Glutamatergic neuron (in vitro differentiated cells): Measurements from ENCODE around the gene TRDN. TPM values are rescaled to one million over a fixed set of nuclear protein-coding genes. Genes with fewer than 3 reads are reported as not detected.

Experiments
- DNase-seq: peaks from one replicate; pipeline ENCODE4 v3.0.0; 2022
- H3K27ac Mint-ChIP-seq: one replicate; pipeline ENCODE4 v1.8.0; 2020; ENCODE audit warnings: mild to moderate bottlenecking, mixed read lengths, inconsistent platforms; ENCODE audit not compliant: unreplicated experiment
- H3K27me3 Mint-ChIP-seq: one replicate; pipeline ENCODE4 v1.8.0; 2020; ENCODE audit warnings: mild to moderate bottlenecking, moderate library complexity, mixed read lengths, inconsistent platforms; ENCODE audit not compliant: unreplicated experiment
- H3K36me3 Mint-ChIP-seq: one replicate; pipeline ENCODE4 v1.8.0; 2020; ENCODE audit warnings: mild to moderate bottlenecking, mixed read lengths, inconsistent platforms; ENCODE audit not compliant: unreplicated experiment
- H3K4me1 Mint-ChIP-seq: one replicate; pipeline ENCODE4 v1.8.0; 2020; ENCODE audit warnings: mild to moderate bottlenecking, low read depth, mixed read lengths, inconsistent platforms; ENCODE audit not compliant: unreplicated experiment
- H3K4me3 Mint-ChIP-seq: one replicate; pipeline ENCODE4 v1.8.0; 2020; ENCODE audit warnings: mild to moderate bottlenecking, mixed read lengths, inconsistent platforms; ENCODE audit not compliant: unreplicated experiment
- H3K9me3 Mint-ChIP-seq: one replicate; pipeline ENCODE4 v1.8.0; 2020; ENCODE audit warnings: mild to moderate bottlenecking, moderate library complexity, mixed read lengths, inconsistent platforms; ENCODE audit not compliant: unreplicated experiment
- total RNA-seq: library from RNA; stranded (reverse); fragmentation: NEBNext Ultra II Directional; extraction: Animal tissue kit (Norgen Biotek cat#: 25700); gene quantifications from one replicate; pipeline ENCODE4 v1.2.1, GENCODE V29; 2021; ENCODE audit not compliant: unreplicated experiment
- TF ChIP-seq, protein P1 (sequence below): fragments of 200-600 bp; sonication (generic); IDR thresholded peaks from one replicate; pipeline ENCODE4 v1.5.0; 2021; ENCODE audit not compliant: partially characterized antibody, unreplicated experiment

TRDN gene
- total RNA-seq, 1 donor from 2014 or later = not detected

DNA sequence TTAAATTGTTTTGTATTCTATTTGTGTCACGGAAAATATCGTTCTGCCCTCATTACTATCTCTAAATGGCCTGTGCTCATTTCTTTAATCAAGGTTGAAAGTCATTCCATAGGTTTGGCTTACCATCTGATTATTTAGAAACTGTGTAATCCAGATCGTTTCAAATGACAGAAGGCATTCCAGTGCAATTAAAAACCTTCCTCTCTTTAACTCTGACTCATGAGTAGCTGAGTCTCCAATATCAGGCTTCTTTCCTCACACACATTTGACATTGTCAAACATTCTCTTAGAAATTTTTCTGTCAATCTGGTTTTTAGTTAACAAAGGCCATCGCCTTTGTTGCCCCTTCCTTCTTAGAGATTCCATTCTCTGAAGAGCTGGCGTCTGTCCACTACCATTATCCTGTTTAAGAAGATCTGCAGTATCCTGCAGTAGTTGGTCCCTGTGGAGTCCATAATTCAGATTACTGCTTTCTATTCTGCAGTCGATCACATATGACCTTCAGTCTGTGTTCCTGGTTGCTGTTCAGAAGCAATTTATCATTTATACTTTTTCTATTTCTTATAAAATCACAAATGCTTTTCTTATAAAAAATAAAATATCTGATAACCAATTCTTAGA, 3.9 kb upstream of the TRDN start:
- Mint-ChIP-seq H3K27me3 (no peaks in the 10 kb centered on the region), H3K36me3 (no peaks in the 10 kb centered on the region), H3K4me1 (no peaks in the 10 kb centered on the region), H3K27ac (no peak overlapping the region), H3K4me3 (no peak overlapping the region), H3K9me3 (no peaks in the 10 kb centered on the region)
- DNase-seq = no peak
- TF ChIP-seq, protein P1, sequence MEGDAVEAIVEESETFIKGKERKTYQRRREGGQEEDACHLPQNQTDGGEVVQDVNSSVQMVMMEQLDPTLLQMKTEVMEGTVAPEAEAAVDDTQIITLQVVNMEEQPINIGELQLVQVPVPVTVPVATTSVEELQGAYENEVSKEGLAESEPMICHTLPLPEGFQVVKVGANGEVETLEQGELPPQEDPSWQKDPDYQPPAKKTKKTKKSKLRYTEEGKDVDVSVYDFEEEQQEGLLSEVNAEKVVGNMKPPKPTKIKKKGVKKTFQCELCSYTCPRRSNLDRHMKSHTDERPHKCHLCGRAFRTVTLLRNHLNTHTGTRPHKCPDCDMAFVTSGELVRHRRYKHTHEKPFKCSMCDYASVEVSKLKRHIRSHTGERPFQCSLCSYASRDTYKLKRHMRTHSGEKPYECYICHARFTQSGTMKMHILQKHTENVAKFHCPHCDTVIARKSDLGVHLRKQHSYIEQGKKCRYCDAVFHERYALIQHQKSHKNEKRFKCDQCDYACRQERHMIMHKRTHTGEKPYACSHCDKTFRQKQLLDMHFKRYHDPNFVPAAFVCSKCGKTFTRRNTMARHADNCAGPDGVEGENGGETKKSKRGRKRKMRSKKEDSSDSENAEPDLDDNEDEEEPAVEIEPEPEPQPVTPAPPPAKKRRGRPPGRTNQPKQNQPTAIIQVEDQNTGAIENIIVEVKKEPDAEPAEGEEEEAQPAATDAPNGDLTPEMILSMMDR = no peak

DNA sequence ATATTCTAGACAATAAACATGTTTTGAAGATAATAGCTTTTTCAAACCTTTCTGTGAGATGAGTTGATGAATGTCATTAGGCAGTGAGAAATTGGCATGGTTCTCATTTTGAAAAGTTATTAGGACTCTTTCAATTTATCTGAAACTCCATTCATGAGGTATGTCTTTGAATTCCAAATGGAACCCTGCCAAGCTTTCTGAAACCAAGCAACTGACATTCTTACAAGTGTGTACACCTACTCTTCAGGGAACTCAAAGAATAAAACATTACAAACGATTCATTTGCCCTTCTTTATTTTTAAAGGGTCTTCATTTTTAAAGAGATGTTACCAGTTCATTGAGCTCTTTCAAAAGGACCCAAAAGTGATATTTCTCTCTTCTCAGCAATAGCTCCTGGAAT, 2.1 kb upstream of the TRDN start:
- no peaks in the 10 kb centered on the region for H3K9me3 Mint-ChIP-seq
- H3K4me1 Mint-ChIP-seq = no peaks in the 10 kb centered on the region
- H3K36me3 Mint-ChIP-seq = no peaks in the 10 kb centered on the region
- no peaks in the 10 kb centered on the region for H3K27me3 Mint-ChIP-seq
- no peak for DNase-seq
- TF ChIP-seq, protein P1 = no peak
- no peak overlapping the region for H3K4me3 Mint-ChIP-seq
- no peak overlapping the region for H3K27ac Mint-ChIP-seq

DNA sequence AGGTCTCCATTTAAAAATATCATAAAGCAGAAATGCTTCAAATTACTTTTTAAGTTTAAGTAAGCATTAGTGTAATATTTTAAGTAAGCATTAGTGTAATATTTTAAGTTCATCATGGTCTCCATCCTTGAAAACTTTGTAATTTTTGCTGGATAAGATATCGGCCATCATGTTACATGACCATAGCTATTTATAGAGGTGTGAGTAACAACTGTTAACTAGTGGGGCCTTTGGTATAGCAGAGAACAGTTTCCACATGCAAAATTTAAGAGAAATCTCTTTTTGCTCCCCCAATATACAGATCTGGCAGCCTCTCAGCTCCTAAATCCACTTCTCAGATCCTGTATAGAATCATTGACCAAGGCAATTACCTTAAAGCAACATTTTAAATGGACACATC, 468 bp downstream of the TRDN start:
- H3K27me3 Mint-ChIP-seq = no peaks in the 10 kb centered on the region
- no peak overlapping the region for H3K27ac Mint-ChIP-seq
- TF ChIP-seq, protein P1 = no peak
- no peaks in the 10 kb centered on the region for H3K4me1 Mint-ChIP-seq
- H3K9me3 Mint-ChIP-seq = no peaks in the 10 kb centered on the region
- H3K36me3 Mint-ChIP-seq = no peaks in the 10 kb centered on the region
- no peak overlapping the region for H3K4me3 Mint-ChIP-seq
- no peak for DNase-seq

DNA sequence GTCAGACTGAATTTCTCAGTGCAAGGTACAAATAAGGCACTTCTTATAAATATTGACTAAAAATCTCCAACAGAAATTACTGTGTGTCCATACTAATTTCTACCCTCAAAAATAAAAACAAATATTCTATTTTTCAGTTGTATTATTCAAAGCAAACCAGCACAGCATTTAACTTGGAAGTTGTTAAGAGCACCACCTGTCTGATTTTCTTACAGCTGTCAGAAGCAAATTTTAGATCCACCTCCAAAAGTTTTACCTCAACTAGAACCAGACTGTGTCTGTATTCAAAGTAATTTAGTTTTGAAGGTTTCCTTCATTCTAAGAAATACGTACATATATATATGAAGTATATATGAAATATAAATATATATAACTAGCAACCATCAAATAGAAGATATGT, 1.2 kb downstream of the TRDN start:
- Mint-ChIP-seq H3K4me3 (no peak overlapping the region), H3K27me3 (no peaks in the 10 kb centered on the region), H3K4me1 (no peaks in the 10 kb centered on the region), H3K9me3 (no peaks in the 10 kb centered on the region), H3K36me3 (no peaks in the 10 kb centered on the region), H3K27ac (no peak overlapping the region)
- TF ChIP-seq, protein P1 = no peak
- DNase-seq = no peak

DNA sequence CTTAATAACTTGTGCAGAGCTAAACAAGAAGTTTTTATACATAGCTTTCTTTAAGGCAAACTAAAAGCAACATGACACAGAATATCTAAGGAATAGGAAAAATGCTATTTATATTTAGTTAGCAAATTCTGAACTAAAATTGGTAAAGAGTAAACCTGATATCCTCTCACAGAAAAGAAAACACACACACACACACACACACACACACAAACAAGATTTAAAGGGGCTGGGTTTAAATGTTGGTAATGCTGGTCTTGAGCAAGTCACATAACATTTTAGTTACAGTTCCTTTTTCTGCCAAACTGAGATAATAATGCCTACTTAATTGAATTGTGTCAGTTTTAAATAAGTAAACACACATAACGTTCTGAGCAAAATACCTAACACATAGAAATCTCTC, 1.6 kb downstream of the TRDN start:
- Mint-ChIP-seq H3K9me3 (no peaks in the 10 kb centered on the region), H3K27me3 (no peaks in the 10 kb centered on the region), H3K4me3 (no peak overlapping the region), H3K4me1 (no peaks in the 10 kb centered on the region), H3K36me3 (no peaks in the 10 kb centered on the region), H3K27ac (no peak overlapping the region)
- no peak for DNase-seq
- TF ChIP-seq, protein P1 = no peak
